ENCODE data around the gene TOMM5.
A peak's percentile ranks its signal among the peaks of the same experiment; 100 is the strongest.
"Not testable (repeated sequence)": the region's sequence is repeated elsewhere in the genome, so short reads cannot be mapped to it uniquely, and the experiment has no call there.

The TOMM5 gene

DNA sequence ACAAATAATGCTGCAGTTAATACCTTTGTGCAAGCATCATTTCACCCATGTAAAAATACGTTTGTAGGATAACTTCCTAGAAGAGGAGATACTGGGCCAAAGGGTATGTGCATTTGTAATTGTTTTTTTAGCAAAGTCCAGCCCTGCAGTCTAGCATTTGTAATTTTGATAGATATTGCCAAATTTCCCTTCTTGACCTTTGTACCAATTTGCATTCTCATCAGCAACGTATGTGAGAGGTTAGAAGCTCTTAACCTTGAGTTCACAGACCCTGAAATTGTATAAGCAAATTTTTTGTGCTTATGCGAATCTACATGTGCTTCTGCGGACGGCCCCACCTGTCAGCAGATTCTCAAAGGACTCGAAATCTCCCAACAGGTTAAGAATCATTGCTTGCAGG is 18.6 kb upstream of the TOMM5 start:
- no peak for DNase-seq

DNA sequence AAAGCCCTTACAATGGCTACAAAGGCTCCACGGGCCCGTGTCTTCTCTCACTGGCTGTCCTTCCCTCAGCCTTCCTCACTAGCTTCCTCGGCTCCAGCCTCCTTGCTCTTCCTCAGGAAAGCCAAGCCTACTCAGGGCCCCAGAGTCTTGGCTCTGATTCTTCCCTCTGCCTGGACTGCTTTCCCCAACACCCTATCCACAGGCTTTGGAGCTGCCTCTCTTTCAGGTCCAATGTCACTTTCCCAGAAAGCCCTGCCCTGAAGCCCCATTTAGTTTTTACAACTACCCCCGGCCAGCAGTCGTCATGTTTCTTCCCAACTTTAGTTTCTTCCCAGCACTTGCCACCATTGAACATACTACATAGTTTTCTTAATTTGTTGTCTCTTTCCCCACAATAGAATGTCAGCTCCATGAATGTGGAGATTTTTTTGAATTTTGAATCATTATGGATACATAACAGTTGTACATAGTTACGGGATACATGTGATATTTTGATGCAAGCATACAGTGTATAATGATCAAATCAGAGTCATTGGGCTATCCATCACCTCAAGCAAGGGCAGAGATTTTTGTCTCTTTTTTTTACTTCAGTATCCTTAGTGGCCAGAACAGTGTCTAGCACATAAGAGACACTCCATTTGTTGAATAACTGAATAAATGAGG is 17.5 kb upstream of the TOMM5 start:
- DNase-seq, result no peak

DNA sequence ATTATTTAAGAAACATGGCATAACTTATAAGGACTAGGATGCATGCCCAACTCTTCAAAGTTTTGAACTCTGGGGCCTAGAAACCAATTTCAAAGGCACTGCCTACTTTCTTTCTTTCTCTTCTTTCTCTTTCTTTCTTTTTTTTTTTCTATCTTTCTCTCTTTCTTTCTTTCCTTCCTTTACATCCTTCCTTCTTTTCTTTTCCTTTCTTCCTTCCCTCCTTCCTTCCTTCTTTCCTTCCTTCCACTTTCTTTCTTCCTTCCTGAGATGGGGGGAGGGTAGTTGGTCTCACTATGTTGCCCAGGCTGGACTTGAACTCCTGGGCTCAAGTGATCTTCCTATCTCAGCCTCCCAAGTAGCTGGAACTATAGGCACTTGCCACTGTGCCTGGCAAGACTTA is 15.9 kb upstream of the TOMM5 start:
- DNase-seq, result no peak

DNA sequence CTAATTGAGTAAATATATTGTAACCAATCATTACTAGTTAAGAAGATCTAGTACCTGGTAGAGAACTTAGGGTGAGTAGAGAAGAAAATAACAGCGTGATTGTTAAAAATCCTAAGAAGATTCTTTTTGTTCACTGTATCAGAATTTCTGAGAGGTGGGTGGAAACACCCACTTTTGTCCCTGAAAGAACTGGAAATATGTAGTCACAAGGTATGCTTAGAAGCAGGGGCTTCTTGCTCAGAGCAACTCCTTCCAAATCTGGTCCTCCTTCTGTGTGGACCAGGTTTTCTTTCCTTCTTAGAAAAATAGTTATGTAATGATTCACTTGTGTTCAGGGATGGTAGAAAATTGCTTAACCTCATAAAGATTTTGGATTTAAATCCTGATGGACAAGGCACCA is 11.9 kb upstream of the TOMM5 start:
- no peak for DNase-seq

DNA sequence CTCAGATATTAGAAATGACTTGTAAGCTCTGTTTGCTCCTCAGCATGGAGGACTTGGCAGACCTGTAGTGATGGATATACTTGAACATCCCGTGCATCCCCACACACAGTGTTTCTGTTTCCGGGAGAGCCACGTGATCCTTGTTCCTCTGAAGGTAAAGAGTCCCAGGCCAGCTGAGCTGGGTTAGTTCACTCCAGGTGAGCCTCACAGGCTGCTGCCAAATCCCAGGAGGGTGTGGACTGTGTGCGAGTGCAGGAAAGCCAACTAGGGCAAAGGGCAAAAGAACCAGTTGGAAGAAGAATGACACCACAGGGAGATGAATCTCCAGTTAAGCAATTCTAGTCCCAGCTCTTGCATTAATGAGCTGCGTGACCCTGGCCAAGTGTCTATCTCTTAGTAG is 10.4 kb upstream of the TOMM5 start:
- DNase-seq, result no peak

DNA sequence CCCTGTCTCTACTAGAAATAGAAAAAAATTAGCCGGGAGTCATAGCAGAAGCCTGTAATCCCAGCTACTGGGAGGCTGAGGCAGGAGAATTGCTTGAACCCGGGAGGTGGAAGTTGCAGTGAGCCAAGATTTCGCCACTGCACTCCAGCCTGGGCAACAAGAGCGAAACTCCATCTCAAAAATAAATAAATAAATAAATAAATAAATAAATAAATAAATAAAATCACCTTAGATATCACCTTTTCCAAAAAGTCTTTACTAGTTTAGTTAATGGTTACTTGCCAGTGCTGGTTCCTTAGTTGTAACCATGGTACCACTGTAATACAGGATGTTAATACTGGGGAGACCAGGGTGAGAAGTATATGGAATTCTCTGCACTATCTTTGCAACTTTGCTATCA is 9.7 kb upstream of the TOMM5 start:
- not testable (repeated sequence) for DNase-seq

DNA sequence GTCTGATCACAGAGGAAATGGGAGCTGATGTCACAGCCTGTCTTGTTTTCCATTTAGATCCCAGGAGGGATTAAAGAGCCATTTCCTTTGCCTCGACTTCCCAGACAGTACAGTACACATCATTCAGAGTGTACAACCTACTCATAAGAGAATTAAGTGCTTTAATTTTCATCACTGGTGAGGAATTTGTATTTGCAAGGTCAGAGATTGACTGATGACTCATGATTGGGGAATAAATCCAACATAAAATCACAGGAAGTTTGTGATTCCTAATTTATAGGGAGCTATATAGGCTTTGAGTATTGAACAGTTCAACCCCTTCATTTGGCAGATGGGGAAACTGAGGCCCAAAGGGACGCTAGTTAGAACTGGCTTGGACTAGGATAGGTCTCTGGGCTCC is 4.1 kb upstream of the TOMM5 start:
- DNase-seq, result no peak

DNA sequence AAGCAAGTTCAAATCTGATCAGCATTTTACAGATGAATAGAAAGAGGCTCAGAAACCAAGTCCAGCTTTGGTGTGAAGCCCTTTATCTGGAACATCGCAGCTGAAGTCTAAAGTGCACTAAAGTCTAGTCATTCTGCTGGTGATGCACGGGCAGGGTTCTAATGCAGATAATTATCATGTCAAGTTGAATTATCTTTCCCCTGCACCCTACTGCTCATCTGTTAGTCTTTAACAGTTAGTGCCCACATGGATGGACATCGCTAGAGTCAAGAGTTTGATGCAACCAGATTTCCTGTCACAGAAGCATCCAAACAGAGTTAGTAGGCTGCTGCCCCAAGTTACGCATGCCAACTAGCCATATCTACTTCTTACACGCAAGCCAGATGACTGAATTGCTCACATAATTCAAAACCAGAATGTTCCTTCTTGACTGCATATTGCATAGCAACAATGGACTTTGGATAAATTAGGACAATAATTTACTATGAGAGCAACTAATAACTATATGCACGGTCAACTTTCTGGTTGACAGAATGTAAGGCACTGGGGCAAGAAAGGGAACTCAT is 1.6 kb upstream of the TOMM5 start:
- DNase-seq, result no peak

DNA sequence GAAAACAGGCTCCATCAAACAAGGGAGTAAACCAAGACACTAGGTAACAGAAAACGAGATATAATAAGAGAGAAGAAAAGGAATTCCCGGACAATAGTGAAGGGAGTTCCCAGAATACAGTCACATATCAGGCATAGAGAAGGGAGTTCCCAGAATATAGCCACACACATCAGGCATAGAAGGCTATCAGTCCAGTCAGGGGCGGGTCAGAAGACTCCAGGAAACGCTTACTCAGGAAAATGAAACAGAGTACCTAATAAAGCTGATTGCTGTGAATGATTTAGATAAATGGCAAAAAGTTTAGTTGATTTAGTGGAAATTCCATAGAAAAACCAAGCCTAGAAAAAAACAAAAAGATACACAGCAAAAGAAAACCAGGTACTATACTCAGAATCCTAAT is 4.9 kb downstream of the TOMM5 start:
- no peak for DNase-seq

DNA sequence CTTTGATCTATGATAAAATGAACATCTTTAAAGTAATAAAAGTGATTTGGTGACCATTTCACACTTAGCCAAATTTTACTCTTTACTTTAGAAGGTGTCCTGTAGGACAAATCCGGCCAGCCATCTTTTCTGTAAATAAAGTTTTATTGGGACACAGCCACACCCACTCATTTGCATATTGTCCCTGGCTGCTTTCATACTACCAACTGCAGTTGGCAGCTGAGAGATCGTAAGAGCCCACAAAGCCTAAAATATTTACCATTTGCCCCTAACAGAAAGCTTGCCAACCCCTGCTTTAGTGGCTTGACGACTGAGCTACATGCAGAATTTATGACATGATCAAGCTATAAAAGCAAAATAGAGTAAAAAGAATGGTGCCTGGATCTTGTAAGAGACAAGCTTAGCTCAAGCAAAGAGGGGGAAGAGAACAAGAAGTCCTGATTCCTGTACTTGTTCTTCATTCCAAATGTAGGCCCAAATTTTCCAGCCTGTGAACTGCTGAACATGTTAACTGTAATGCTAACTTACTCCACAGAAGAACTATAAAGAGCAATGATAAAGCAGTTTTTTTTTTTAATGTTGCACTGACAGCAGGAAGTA is 8.8 kb downstream of the TOMM5 start:
- no peak for DNase-seq

DNA sequence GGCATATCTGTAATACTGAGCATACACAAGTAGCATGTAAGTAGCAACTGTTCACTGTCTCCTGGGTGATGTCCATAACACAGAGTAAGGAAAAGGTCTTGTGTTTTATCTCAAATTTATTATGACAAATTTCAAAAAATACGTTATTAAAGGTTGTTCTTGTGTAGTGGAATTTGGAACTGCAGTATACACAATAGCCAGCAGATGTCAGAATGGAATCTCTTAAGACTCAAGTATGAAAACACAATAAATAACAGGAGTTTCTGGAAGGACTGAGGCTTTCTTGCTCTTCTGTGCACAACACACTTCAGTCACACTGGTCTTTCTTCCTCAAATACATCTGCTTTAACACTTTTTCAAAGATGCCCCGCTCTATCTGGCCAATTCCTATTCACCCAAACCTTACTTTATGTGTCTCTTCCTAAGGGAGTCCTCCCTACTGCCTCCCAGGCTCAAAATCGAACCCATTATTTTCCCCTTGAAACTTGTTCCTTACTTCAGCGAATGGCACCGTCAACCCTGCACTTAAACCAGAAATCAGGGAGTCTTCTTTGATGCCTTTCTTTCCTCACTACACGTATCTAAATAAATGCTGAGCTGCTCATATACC is 9.7 kb downstream of the TOMM5 start:
- DNase-seq, result no peak

DNA sequence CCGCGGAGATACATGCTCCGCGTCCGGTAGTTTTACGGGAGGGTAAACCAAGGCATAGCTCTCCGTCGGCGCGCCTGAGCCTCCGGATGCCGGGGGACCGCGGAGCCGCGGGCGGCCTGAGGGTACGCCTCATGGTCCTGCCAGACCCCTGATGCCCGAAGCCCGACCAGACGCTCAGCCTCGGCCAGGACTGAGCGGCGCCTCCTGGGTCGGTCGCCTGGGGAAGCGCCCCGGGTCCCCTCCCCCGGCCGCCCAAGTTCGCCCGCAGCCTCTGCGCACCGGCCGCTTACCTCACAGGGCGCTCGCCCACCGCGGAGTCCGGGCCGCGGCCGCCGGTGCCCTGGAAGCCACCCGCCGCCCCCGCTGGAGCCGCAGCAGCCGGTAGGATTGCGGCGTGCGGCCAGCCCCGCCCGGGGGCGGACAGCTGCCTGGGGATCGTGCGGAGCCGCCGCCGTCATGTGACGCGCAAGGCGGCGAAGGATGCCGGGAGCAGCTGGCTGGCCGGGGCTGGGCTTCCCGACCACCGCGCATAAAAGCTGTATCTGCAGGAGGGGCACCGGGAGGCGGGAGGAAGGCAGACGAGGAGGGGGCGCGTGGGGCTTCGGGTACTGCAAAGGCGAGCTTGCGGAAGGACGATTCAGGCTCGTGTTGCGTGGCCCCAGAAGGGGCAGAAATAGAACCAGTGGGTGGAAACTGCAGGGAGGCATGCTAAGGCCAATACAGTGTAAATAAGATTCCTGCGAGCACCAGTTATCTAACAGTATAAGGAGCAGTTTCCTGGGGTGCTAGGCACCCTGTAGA is 16.3 kb downstream of the TOMM5 start, which contains the start of gene FBXO10:
FBXO10 (minus strand) TSS at position 460 of the 801 bp plus-strand sequence. CDS start 34,612 bp downstream, outside the sequence.
- DNase-seq, result peak; percentile 30

DNA sequence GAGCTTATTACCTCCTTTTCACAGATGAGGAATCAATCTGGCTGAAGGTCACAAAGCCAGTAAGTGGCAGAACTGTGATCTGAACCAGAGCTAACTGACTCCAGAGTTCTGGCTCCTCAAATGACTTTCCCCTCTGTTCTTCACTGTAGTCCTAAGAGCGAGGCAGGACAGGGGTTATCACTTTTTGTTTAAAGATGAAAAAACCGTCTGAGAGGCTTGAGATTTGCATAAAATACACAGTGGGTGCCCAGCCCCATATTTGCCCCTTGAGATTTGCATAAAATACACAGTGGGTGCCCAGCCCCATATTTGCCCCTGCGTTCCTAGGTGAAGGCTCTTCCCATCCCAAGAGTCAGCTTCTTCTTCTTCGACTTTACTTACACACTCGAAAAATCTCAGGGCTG is 16.9 kb downstream of the TOMM5 start:
- no peak for DNase-seq

DNA sequence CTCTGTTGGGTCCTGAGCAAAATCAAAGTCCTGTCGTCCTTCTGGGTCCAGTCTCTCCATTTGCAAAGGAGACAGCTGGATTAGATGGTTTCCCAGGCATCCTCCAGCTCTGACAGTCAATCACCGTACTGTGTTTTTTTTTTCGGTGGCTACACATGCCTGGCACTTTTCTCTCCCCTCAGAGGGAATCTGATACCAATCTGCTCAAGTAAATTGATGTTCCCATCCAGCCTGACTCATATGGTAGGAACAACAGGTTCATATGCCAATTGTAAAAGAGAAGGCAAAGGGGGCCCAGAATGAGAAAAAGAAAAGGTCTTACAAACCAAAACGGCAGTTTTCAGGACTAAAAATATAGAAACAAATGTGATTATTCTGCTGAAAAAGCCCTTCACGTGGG is 17.4 kb downstream of the TOMM5 start:
- DNase-seq, result no peak

DNA sequence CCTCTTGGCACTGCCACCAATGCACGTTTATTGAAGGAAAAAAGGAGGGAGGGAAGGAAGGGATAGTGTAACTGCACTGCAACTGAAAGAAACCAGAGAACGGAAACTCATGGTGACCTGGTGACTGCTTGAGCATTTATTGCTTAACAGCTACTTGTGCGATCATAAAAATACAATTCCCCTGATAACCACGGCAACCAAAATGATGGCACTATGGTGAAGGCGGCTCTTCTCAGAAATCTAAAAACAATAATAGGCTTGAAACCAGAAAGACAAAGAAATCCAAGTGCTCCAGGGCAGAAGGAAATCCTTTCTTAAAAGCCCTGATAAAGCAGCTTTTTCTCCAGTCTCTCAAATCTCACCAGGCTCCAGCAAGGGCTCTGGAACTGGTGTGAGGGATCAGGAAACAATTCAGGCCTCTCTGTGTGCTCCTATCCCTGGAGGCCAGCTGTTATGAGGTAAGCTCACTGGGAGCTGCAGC is 18.1 kb downstream of the TOMM5 start:
- DNase-seq, result no peak

DNA sequence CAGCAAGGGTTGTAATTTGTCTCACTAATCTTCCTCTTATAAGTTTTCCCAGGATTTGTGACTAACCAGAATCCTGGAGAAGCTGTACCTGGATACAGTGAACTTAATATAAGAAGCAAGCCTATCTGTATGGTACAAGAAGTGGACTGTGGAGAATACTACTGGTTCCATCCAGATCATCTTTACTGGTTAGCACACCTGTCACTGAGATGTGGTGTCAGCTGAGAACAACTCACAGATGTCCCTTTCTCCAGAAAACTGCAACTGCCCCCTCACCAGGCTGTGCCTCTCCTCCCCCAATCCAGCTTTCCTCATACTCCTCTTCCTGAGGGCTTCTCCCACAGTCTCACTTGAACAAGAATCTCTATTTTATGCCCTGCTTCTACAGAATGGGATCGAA is 21.1 kb downstream of the TOMM5 start:
- no peak for DNase-seq

DNA sequence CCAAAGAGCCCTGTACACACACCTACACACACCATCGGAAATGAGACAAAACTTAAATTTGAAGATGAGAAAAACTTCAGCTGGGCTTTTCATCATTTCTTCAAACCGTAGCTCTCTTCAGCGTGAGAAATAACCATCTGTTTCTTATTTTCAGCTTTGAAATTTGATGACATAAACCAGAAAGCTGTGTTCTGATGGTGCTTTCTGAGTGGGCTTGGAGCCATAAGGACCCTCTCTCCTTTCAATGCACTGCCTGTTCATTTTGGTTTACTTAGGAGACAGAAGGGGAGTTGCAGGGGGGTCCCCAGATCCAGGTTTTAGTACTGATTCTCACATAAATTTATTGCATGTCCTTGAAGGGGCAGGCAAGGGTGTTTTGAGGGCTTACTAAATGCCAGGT is 25.7 kb downstream of the TOMM5 start:
- DNase-seq, result no peak

DNA sequence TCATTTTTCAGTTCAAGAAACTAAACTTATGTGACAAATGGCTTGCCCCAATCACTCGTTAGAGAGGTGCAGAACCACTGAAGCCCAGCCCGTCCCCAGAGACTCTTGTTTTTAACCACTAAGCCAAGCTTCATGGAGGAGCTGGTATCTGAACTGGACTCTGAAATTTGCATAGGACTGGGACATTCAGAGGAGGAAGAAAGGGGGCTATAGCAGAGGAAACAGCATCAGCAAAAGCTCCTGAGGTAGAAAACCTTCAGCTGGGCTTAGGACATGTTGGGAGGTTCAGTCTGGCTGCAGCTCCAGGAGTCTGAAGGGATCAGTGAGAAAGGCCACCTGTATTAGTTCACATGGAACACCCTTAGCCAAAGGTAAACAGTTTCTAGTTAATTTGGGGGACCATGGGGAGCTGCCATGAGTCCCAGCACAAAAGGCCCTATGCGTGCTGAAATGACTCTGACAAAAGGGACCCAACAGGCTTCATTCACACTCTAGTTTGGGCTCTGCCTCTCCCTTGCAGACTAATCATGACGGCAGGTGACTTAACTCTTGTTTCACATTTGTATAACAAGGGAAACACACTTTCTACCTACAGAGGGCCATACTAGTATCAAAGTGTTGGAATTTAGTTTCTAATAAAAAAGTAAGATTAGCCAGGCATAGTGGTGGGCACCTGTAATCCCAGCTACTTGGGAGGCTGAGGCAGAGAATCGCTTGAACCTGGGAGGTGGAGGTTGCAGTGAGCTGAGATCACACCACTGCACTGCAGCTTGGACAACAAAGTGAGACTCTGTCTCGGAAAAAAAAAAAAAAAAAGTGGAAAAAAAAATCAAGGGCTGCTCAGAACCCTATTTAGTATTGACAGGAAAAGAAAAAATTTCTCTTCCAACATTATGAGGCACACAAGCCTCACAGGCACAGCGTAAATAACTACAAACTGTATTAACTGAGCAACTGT is 26.5 kb downstream of the TOMM5 start:
- no peak for DNase-seq

DNA sequence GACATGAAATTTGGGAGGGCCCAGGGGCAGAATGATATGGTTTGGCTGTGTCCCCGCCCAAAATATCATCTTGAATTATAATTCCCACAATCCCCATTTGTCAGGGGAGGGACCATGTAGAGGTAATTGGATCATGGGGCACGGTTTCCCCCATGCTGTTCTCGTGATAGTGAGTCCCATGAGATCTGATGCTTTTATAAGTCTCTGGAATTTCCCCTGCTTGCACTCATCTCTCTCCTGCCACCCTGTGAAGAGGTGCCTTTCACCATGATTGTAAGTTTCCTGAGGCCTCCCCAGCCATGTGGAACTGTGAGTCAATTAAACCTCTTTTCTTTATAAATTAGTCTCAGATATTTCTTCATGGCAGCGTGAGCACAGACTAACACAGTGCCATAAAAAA is 27.5 kb downstream of the TOMM5 start:
- DNase-seq, result no peak

DNA sequence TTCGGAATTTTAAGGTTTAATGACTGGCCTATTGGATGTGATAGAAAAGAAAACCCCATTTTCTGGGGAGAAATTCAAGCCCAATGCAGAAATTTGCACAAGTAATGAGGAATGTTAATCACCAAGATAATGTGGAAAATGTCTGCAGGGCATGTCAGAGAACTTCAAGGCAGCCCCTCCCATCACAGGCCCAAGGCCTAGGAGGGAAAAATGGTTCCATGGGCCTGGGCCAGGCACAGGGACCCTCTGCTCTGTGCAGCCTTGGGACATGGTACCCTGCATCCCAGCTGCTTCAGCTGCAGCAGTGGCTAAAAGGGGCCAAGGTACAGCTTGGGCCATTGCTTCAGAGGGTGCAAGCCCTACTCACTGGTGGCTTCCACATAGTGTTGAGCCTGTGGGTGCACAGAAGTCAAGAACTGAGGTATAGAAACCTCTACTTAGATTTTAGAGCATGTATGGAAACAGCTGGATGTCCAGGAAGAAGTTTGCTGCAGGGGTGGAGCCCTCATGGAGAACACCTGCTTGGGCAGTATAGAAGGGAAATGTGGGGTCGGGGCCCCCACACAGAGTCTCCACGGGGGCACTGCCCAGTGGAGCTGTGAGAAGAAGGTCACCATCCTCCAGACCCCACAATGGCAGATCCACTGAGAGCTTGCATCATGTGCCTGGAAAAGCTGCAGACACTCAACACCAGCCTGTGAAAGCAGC is 28.4 kb downstream of the TOMM5 start:
- no peak for DNase-seq

DNA sequence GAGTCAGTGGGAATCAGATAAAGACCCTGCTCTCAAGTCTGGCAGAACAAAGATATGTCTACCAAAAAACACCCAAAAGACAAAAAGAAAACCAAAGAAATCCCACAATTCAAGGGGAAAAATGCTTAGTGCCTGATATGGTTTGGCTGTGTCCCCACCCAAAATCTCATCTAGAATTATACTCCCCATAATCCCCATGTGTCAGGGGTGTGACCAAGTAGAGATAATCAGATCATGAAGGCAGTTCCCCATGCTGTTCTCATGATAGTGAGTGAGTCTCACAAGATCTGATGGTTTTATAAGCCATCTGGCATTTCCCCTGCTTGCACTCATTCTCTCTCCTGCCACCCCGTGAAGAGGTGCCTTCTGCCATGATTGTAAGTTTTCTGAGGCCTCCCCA is 29.6 kb downstream of the TOMM5 start:
- DNase-seq, result no peak

All from NCI-H2081 treated with DMSO at 0.1 percent for 48 hours (cell line).